Stimulated activated CD8-positive, alpha-beta memory T cell treated with anti-CD3 and anti-CD28 coated beads, Interleukin-7, amount 100 ng/mL, for 4 hours (primary cell): ENCODE measurements around the gene MFAP4.
A peak's percentile ranks its signal among the peaks of the same experiment; 100 is the strongest.
"Not testable (repeated sequence)": the region's sequence is repeated elsewhere in the genome, so short reads cannot be mapped to it uniquely, and the experiment has no call there.

Experiments
- DNase-seq, 2 donors: peaks; one replicate each; pipeline ENCODE4 v3.0.0-alpha.2; 2020; ENCODE audit warnings: low read depth in 2 of 2

The MFAP4 gene

GRCh38 chr17:19370493-19370960 is 16.5 kb downstream of the MFAP4 start:
- no peak for DNase-seq

GRCh38 chr17:19369846-19370492 is 17.0 kb downstream of the MFAP4 start:
- no peak for DNase-seq

GRCh38 chr17:19369107-19369778 is 17.7 kb downstream of the MFAP4 start:
- no peak for DNase-seq

GRCh38 chr17:19368229-19368628 is 18.8 kb downstream of the MFAP4 start:
- no peak for DNase-seq

- DNase-seq = no peak
Measured at GRCh38 chr17:19366637-19366972, 20.4 kb downstream of the MFAP4 start.

- no peak for DNase-seq
Measured at GRCh38 chr17:19365833-19366636, 21.0 kb downstream of the MFAP4 start.

- no peak for DNase-seq
Measured at GRCh38 chr17:19365499-19365817, 21.5 kb downstream of the MFAP4 start.

- no peak for DNase-seq
Measured at GRCh38 chr17:19364699-19365498, 22.1 kb downstream of the MFAP4 start.

GRCh38 chr17:19363460-19364035 is 23.4 kb downstream of the MFAP4 start:
- DNase-seq = no peak

- no peak for DNase-seq
Measured at GRCh38 chr17:19363114-19363438, 23.9 kb downstream of the MFAP4 start.

- DNase-seq = peak; percentile 87 to 90
Measured at GRCh38 chr17:19362277-19363113, 24.5 kb downstream of the MFAP4 start, which contains the start of gene B9D1. Gene B9D1 (minus strand): TSS chr17:19362723. CDS start chr17:19362569, 154 bp downstream.

GRCh38 chr17:19361944-19362276 is 25.1 kb downstream of the MFAP4 start:
- no peak for DNase-seq

- DNase-seq = no peak
Measured at GRCh38 chr17:19361326-19361725, 25.7 kb downstream of the MFAP4 start.

GRCh38 chr17:19360772-19361171 is 26.2 kb downstream of the MFAP4 start:
- no peak for DNase-seq

- DNase-seq = no peak
Measured at GRCh38 chr17:19359856-19360255, 27.1 kb downstream of the MFAP4 start.

- no peak for DNase-seq
Measured at GRCh38 chr17:19359151-19359550, 27.8 kb downstream of the MFAP4 start.

- DNase-seq = no peak
Measured at GRCh38 chr17:19357761-19358160, 29.2 kb downstream of the MFAP4 start.

- no peak for DNase-seq
Measured at GRCh38 chr17:19357351-19357750, 29.6 kb downstream of the MFAP4 start.

- DNase-seq = no peak
Measured at GRCh38 chr17:19354748-19355147, 32.2 kb downstream of the MFAP4 start.

- not testable (repeated sequence) for DNase-seq
Measured at GRCh38 chr17:19353401-19353800, 33.6 kb downstream of the MFAP4 start.

- no peak for DNase-seq
Measured at GRCh38 chr17:19348806-19349205, 38.2 kb downstream of the MFAP4 start.
